ENCODE measurements around the gene ELMO1.

The ELMO1 gene

DNA sequence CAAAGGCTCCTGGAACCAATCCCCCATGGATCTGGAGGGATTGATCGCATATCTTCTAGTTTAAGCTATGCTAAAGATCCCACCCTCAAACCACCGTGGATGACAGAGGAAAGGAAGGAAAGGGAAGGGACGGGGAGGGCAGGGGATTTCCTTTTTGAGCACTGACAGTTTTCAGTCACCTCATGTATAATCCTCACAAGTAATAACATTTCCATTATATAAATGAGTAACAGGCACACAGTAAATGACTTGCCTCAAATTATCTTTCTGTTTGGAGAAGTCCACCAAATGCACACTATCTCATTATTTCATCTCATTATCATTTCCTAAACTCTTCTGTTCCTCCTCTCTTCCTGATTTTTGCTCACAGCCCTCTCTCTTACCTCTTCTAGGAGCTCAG, 597.3 kb downstream of the ELMO1 start:
- no peak for DNase-seq

GRCh38 chr7:36847946-36848345, 600.7 kb downstream of the ELMO1 start:
- no peak for DNase-seq

DNA sequence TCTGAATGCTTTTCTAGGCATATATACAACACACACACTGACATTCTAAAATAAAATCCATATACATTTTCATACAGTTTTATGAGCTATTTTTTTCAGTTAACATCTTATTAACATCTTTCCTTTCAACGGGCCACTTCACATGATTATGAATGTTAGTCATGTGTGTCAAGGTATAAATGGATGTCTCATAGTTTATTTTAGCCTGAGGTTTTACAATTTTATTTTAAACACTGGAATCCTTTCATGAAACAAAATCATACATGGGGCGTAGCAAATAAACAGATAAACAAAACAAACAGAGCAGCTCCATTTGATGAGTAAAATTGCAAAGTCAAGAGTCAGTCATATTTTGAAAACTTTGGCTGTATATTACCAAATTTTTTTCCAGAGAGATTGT, 604.3 kb downstream of the ELMO1 start:
- no peak for DNase-seq

DNA sequence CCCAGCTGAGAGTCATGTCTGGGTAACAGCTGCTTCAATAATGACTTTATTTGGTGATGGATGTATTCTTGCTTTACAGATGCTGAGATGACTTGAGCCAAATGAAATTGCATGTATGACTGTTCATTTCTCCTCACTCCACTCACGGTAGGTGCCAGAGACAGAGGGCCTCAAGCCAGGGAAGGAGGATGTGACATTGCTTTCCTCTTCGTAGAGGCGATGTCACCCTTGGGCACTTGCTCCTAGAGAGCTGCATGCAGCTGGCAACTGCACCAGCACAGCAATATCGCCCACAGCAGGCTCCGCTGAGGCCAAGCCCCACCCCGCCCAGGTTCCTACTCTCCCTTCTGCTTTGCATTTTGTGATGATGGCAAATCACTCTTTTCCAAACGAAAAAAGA, 607.8 kb downstream of the ELMO1 start:
- DNase-seq, result no peak

- no peak for DNase-seq
Measured at GRCh38 chr7:36838616-36839225, 609.9 kb downstream of the ELMO1 start.

- DNase-seq, result no peak
Measured at GRCh38 chr7:36831049-36831448, 617.6 kb downstream of the ELMO1 start.

- DNase-seq, result no peak
Measured at GRCh38 chr7:36827726-36828703, 620.6 kb downstream of the ELMO1 start.

- no peak for DNase-seq
Measured at GRCh38 chr7:36825501-36825900, 623.2 kb downstream of the ELMO1 start.

DNA sequence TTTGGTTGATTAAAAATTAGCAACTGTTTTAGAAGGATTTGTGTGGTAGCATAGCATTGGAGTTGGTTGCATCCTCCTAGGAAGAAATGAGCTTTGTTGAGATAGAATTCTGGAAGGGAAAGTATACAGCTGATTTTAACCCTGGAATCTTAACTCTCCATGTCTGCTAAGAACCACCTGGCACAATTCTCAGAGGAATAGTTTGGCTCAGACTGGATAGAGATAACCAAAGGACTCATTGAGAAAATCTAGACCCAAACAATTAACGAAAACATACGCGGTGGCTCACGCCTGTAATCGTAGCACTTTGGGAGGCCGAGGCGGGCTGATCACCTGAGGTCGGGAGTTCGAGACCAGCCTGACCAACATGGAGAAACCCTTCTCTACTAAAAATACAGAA, 625.3 kb downstream of the ELMO1 start:
- no peak for DNase-seq

- DNase-seq, result no peak
Measured at GRCh38 chr7:36821617-36822016, 627.0 kb downstream of the ELMO1 start.

GRCh38 chr7:36820527-36821170, 628.0 kb downstream of the ELMO1 start:
- DNase-seq, result peak; percentile 3

DNA sequence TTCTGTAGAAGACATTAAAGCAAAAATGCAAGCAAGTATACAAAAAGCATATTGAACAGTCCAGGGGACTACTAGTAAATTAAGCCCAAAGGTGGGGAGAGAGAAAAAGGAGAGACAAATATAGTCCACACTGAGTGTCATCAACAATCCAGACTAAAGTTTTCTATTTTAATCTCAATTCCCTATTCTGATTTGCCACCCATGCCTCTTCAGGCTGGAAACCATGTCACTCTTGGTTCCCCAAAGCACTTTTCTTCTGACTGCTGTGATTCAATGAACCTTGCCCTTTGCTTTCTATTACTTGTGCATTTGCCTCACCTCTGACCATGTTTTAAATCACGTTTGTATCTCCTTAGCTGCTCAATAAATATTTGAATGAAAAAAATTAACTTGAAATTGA, 629.0 kb downstream of the ELMO1 start:
- no peak for DNase-seq

DNA sequence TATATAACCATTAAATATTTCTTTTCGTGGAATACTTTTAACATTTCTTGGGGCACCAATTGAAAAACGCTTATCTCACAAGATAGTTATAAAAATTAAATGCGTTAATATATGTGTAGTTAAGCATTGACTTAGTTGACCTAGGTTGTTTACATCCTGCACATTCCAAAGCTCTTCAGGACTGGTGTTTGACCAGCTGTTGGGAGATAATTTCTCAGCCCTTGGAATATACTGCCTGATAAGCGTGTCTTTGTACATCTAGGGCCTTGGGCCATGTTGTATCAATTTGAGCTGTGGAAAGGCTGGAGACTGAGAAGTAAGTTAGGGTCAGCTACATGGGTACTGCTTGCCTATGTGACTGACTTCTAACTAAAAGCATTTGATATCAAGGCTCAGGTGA, 634.4 kb downstream of the ELMO1 start:
- no peak for DNase-seq

DNA sequence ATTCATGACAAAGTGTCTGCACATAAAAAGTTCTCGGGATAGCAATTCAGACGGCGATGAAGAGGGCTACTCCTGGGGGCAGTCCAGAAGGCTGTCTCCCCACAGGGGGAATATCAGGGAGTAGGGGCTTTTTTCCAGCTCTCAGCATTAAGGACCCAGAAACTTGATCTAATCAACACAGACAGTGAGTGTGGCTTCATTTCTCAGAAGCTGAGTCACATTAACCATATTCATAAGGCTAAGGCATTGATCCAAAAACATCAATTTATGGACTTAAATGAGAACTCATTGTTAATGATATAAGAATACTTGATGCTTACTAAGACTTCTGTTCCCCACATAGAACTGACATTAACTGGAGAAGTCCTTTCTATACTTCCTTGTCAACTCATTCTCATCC, 636.9 kb downstream of the ELMO1 start:
- no peak for DNase-seq

- DNase-seq, result no peak
Measured at GRCh38 chr7:36810489-36810888, 638.2 kb downstream of the ELMO1 start.

DNA sequence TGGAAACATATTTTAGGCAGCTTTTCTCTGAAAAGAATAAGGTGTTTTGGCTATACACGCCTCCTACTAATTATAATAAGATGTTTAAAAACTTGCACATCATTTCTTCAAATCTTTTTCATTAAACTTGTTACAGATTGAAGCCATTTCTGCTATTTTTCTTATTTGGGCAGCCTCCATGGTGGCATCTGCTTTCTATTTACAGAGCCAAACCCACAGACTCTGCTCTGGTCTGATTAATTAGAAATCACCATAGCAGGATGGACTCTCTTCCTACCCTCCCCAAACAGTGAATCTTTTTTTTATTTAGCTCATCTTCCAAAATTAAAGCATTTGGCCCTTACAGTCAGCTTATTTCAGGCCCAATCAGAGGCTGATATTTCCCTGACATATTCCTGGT, 638.6 kb downstream of the ELMO1 start:
- no peak for DNase-seq

GRCh38 chr7:36809510-36809909, 639.2 kb downstream of the ELMO1 start:
- no peak for DNase-seq

GRCh38 chr7:36809086-36809485, 639.6 kb downstream of the ELMO1 start:
- no peak for DNase-seq

DNA sequence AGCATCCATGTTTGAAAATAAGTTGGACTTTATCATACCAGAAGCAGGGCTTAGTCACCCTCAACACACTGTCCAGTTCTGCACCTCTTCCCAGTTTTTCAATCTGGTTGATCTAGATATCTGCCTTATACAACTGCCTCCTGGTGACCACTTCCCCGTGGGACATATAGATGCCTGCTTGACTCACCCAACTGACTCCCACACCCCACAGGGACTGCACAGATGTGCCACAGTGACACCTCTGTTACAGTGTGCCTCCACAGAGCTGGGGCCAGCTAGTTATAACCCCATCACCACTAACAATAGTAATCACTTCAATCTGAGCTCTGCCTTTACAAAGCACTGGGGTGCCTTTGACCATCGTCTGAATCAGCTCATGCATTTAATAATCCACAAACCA, 641.8 kb downstream of the ELMO1 start:
- DNase-seq, result no peak
